Endothelial cell (in vitro differentiated cells): ENCODE measurements around the gene MAN2A2. TPM values are rescaled to one million over a fixed set of nuclear protein-coding genes. Genes with fewer than 3 reads are reported as not detected.
A peak's percentile ranks its signal among the peaks of the same experiment; 100 is the strongest.

Experiments
- DNase-seq: peaks from one replicate; pipeline ENCODE4 v3.0.0; 2021; ENCODE audit warnings: low spot score
- H3K27ac Mint-ChIP-seq: one replicate; pipeline ENCODE4 v1.8.0; 2021; ENCODE audit warnings: mixed read lengths, inconsistent platforms; ENCODE audit not compliant: unreplicated experiment
- H3K27me3 Mint-ChIP-seq: one replicate; pipeline ENCODE4 v1.8.0; 2021; ENCODE audit warnings: mild to moderate bottlenecking, moderate library complexity, mixed read lengths, inconsistent platforms; ENCODE audit not compliant: unreplicated experiment
- H3K36me3 Mint-ChIP-seq: one replicate; pipeline ENCODE4 v1.8.0; 2021; ENCODE audit warnings: mild to moderate bottlenecking, low read depth, mixed read lengths, inconsistent platforms; ENCODE audit not compliant: unreplicated experiment
- H3K4me1 Mint-ChIP-seq: one replicate; pipeline ENCODE4 v1.8.0; 2021; ENCODE audit warnings: mild to moderate bottlenecking, mixed read lengths, inconsistent platforms; ENCODE audit not compliant: unreplicated experiment
- H3K4me3 Mint-ChIP-seq: one replicate; pipeline ENCODE4 v1.8.0; 2021; ENCODE audit warnings: mild to moderate bottlenecking, mixed read lengths, inconsistent platforms; ENCODE audit not compliant: unreplicated experiment
- H3K9me3 Mint-ChIP-seq: one replicate; pipeline ENCODE4 v1.8.0; 2021; ENCODE audit warnings: mixed read lengths, inconsistent platforms; ENCODE audit not compliant: unreplicated experiment
- total RNA-seq: library from RNA; stranded (reverse); fragmentation: NEBNext Ultra II Directional; extraction: Animal tissue kit (Norgen Biotek cat#: 25700); gene quantifications from one replicate; pipeline ENCODE4 v1.2.1, GENCODE V29; 2021; ENCODE audit not compliant: unreplicated experiment
- TF ChIP-seq, protein P1 (sequence below): fragments of 200-600 bp; sonication (generic); IDR thresholded peaks from one replicate; pipeline ENCODE4 v1.5.0; 2021; ENCODE audit warnings: antibody characterized with exemption; ENCODE audit not compliant: unreplicated experiment

MAN2A2 gene
- total RNA-seq, 1 donor from 2014 or later, result 72.2 TPM

- TF ChIP-seq, protein P1, sequence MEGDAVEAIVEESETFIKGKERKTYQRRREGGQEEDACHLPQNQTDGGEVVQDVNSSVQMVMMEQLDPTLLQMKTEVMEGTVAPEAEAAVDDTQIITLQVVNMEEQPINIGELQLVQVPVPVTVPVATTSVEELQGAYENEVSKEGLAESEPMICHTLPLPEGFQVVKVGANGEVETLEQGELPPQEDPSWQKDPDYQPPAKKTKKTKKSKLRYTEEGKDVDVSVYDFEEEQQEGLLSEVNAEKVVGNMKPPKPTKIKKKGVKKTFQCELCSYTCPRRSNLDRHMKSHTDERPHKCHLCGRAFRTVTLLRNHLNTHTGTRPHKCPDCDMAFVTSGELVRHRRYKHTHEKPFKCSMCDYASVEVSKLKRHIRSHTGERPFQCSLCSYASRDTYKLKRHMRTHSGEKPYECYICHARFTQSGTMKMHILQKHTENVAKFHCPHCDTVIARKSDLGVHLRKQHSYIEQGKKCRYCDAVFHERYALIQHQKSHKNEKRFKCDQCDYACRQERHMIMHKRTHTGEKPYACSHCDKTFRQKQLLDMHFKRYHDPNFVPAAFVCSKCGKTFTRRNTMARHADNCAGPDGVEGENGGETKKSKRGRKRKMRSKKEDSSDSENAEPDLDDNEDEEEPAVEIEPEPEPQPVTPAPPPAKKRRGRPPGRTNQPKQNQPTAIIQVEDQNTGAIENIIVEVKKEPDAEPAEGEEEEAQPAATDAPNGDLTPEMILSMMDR, result no peak
- Mint-ChIP-seq H3K9me3 (no peaks in the 10 kb centered on the region), H3K4me1 (no peaks in the 10 kb centered on the region), H3K27me3 (peaks cover 9% of the 10 kb centered on the region), H3K4me3 (peak overlapping the region; percentile 25), H3K36me3 (peaks cover 56% of the 10 kb centered on the region), H3K27ac (no peak overlapping the region)
- DNase-seq, result no peak
These were observed 12.2 kb downstream of the MAN2A2 start for GRCh38 chr15:90915216-90915807.

GRCh38 chr15:90915808-90916440 is 12.8 kb downstream of the MAN2A2 start:
- H3K36me3 Mint-ChIP-seq, result peaks cover 59% of the 10 kb centered on the region
- no peak for DNase-seq
- peak overlapping the region; percentile 25 for H3K4me3 Mint-ChIP-seq
- H3K4me1 Mint-ChIP-seq, result no peaks in the 10 kb centered on the region
- H3K27ac Mint-ChIP-seq, result no peak overlapping the region
- peaks cover 9% of the 10 kb centered on the region for H3K27me3 Mint-ChIP-seq
- TF ChIP-seq, protein P1, result no peak
- H3K9me3 Mint-ChIP-seq, result no peaks in the 10 kb centered on the region

GRCh38 chr15:90916461-90916860 is 13.4 kb downstream of the MAN2A2 start:
- no peak overlapping the region for H3K27ac Mint-ChIP-seq
- DNase-seq, result no peak
- H3K9me3 Mint-ChIP-seq, result no peaks in the 10 kb centered on the region
- no peak overlapping the region for H3K4me3 Mint-ChIP-seq
- H3K36me3 Mint-ChIP-seq, result peaks cover 62% of the 10 kb centered on the region
- TF ChIP-seq, protein P1, result no peak
- H3K4me1 Mint-ChIP-seq, result no peaks in the 10 kb centered on the region
- H3K27me3 Mint-ChIP-seq, result peaks cover 9% of the 10 kb centered on the region

DNA sequence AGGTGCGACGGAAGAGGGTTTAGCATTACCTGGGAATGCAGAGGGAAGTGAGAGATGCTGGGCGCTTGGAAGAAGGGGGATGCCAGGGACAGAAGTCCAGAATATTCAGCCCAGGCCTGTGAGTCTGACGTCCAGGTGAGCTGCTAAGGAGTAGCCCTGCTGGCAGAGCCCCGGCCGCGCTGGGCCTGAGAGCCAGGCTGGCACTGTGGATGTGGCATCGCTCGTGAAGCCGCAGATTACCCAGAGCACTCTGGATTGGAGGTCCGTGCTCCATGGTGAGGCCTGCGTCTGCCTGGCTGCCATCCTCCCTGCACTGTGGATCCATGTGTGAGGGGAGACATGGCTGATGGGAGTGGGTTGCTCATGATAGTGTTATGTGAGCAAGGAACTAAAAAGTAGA is 14.5 kb downstream of the MAN2A2 start:
- H3K27ac Mint-ChIP-seq, result no peak overlapping the region
- H3K36me3 Mint-ChIP-seq, result peaks cover 66% of the 10 kb centered on the region
- no peaks in the 10 kb centered on the region for H3K9me3 Mint-ChIP-seq
- peak overlapping the region; percentile 13 for H3K4me3 Mint-ChIP-seq
- peaks cover 12% of the 10 kb centered on the region for H3K27me3 Mint-ChIP-seq
- TF ChIP-seq, protein P1, result no peak
- H3K4me1 Mint-ChIP-seq, result no peaks in the 10 kb centered on the region
- no peak for DNase-seq

- H3K27ac Mint-ChIP-seq, result no peak overlapping the region
- H3K27me3 Mint-ChIP-seq, result peaks cover 12% of the 10 kb centered on the region
- DNase-seq, result no peak
- TF ChIP-seq, protein P1, result no peak
- H3K4me3 Mint-ChIP-seq, result no peak overlapping the region
- H3K36me3 Mint-ChIP-seq, result peaks cover 65% of the 10 kb centered on the region
- H3K9me3 Mint-ChIP-seq, result no peaks in the 10 kb centered on the region
- H3K4me1 Mint-ChIP-seq, result no peaks in the 10 kb centered on the region
These were observed 15.1 kb downstream of the MAN2A2 start for GRCh38 chr15:90918034-90918788.
